Gastrocnemius medialis (tissue), 4 donors: ENCODE data around the gene RNF31. TPM values are rescaled to one million over a fixed set of nuclear protein-coding genes. Genes with fewer than 3 reads are reported as not detected.
A peak's percentile ranks its signal among the peaks of the same experiment; 100 is the strongest.

ENCODE experiments used
- ATAC-seq, 2 donors: fragments of 150-250 bp; one replicate each; pipeline ENCODE4 v1.9.1; 2016
- DNase-seq, 2 donors: peaks; one replicate each; pipeline ENCODE4 v3.0.0-alpha.2; 2019
- H3K27ac ChIP-seq, 4 donors: fragments of 200-600 bp; sonication (generic); 1 replicate in 1 of 4; 2 replicates in 3 of 4; pipeline ENCODE4 v1.5.1; 2016 to 2018; ENCODE audit warnings: mild to moderate bottlenecking in 2 of 4, moderate library complexity in 1 of 4
- H3K27me3 ChIP-seq, 3 donors: fragments of 200-600 bp; sonication (generic) in 2 of 3; 1 replicate in 1 of 3; 2 replicates in 2 of 3; pipeline versions ENCODE4 v1.5.1 to v1.6.0; 2016 to 2019; ENCODE audit warnings: mild to moderate bottlenecking in 1 of 3, moderate library complexity in 1 of 3
- H3K36me3 ChIP-seq, 2 donors: fragments of 200-600 bp; sonication (generic) in 1 of 2; one replicate each; pipeline ENCODE4 v1.5.1; 2017 to 2018
- H3K4me1 ChIP-seq, 2 donors: fragments of 200-600 bp; sonication (generic) in 1 of 2; one replicate each; pipeline ENCODE4 v1.5.1; 2016 to 2017; ENCODE audit warnings: mild to moderate bottlenecking in 2 of 2
- H3K4me3 ChIP-seq, 4 donors: fragments of 200-600 bp; sonication (generic) in 3 of 4; 1 replicate in 1 of 4; 2 replicates in 3 of 4; pipeline ENCODE4 v1.5.1; 2016 to 2019; ENCODE audit warnings: mild to moderate bottlenecking in 2 of 4
- H3K9me3 ChIP-seq, 3 donors: fragments of 200-600 bp; sonication (generic) in 2 of 3; 1 replicate in 1 of 3; 2 replicates in 2 of 3; pipeline ENCODE4 v1.5.1; 2016 to 2019
- CTCF ChIP-seq, 5 experiments: fragments of 450-650 bp in 3 of 5; fragments of 200-600 bp in 2 of 5; sonication (generic) in 2 of 5; IDR thresholded peaks in 4 of 5; conservative IDR thresholded peaks in 1 of 5; 1 replicate in 4 of 5; 2 replicates in 1 of 5; pipeline ENCODE4 v1.5.1; 2016 to 2019; ENCODE audit warnings: antibody characterized with exemption in 5 of 5, mild to moderate bottlenecking in 3 of 5, moderate library complexity in 3 of 5
- POLR2A ChIP-seq, 2 donors: fragments of 450-650 bp; IDR thresholded peaks; one replicate each; pipeline ENCODE4 v1.6.1; 2017; ENCODE audit warnings: antibody characterized with exemption in 2 of 2, mild to moderate bottlenecking in 2 of 2, moderate library complexity in 2 of 2
- in situ Hi-C, 4 donors: fragments of 200-750 bp; cut with MboI; loops; one replicate each; pipeline versions ENCODE4 v1.15.0 to v1.8.0; 2017; ENCODE audit warnings: low sequenced_read_pairs in 4 of 4
- intact Hi-C: fragments of 100-400 bp; cut with DNase I; formaldehyde crosslinking; loops from one replicate; pipeline ENCODE4 v1.15.1; 2023; ENCODE audit warnings: low total_unique reads
- total RNA-seq, 4 donors: library from RNA; depleted of rRNA; stranded (reverse); fragments of >200 nt; gene quantifications; one replicate each; pipeline versions ENCODE4 v1.1.0 to v1.2.3, GENCODE V29; 2016

RNF31 gene
- total RNA-seq, 4 donors from 2014 or later: 63.3 to 140 (median 82.4) TPM

DNA sequence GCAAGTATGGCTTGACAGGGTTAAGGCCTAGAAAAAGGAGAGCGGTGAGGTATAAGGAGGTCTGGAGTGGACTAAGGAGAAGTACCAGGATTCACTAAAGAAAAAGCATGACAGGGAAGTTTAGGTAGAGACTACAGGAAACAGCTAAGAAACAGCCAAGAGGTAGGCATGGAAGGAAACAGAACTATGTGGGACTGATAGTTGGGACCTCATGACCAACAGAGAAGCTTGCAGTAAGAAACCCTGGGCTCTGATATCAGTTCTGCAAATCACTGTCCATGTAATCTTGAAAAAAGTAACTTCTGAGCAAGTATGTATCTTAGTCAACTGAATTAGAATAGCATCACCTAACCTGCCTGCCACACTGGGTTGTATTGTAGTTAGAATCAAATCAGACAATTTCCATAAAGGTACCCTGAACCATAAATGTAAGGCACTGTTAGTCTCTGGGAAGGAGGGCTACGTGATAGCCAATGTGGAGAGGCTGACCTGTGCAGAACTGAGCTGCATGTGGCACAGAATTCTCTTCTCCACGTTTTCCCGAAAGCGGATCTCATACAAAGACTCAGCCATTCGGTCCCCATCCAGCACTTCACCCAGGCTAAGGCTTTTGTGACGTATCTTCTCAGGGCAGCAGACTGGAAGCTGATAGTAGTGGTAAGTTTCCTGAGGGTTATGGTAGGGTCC lies 47.0 kb downstream of the RNF31 start:
- intact Hi-C loops: loop anchor here (2.0 kb wide), 2 partner anchors 20 to 48 kb away; partner anchors contain the start of gene TINF2
- in situ Hi-C loops: no loop called here
- no peak for TF ChIP-seq CTCF (IDR thresholded peaks at IDR 0.05 in 4 of 5, conservative IDR thresholded peaks at IDR 0.05 in 1 of 5)
- no peak for TF ChIP-seq POLR2A (IDR thresholded peaks at IDR 0.05)
- DNase-seq (no peak), ATAC-seq (no peak)
- Histone ChIP-seq H3K9me3 (no peaks in the 10 kb centered on the region), H3K27ac (peak overlapping the region; percentile 93 to 96 (median 95)), H3K4me3 (peak overlapping the region; percentile 84 to 100 (median 93)), H3K27me3 (no peaks in the 10 kb centered on the region), H3K36me3 (peaks cover 0 to 24% of the 10 kb centered on the region in 2 donors), H3K4me1 (peaks cover 21% of the 10 kb centered on the region in 2 donors)

DNA sequence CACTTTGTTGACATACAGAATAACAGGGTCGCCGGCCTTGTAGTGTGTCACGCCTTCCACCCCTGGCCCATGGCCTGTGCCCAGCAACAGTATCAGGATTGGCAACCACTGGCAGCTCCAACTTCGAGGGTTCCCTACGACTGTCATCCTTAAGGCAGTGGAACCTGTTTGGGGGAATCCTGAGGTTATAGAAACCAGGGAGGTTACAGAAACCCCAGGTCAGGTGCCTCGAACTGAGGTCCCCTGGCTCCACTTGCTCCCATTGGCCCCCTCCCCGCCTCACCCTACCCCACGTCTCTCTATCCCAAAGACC lies 47.5 kb downstream of the RNF31 start:
- in situ Hi-C loops (no loop called here), intact Hi-C loops (loop anchor here (2.0 kb wide), 2 partner anchors 20 to 48 kb away; partner anchors contain the start of gene TINF2)
- Histone ChIP-seq H3K36me3 (peaks cover 0 to 24% of the 10 kb centered on the region in 2 donors), H3K9me3 (no peaks in the 10 kb centered on the region), H3K27me3 (no peaks in the 10 kb centered on the region), H3K27ac (peak overlapping the region; percentile 93 to 96 (median 95)), H3K4me3 (peak overlapping the region; percentile 84 to 100 (median 93)), H3K4me1 (peaks cover 21% of the 10 kb centered on the region in 2 donors)
- peak in 1 of 2 donors; percentile 11 for ATAC-seq
- no peak for TF ChIP-seq POLR2A (IDR thresholded peaks at IDR 0.05)
- DNase-seq: no peak

- intact Hi-C loops (loop anchor here (2.0 kb wide), 2 partner anchors 19 to 47 kb away; partner anchors contain the start of gene TINF2), in situ Hi-C loops (no loop called here)
These were observed 48.1 kb downstream of the RNF31 start, which contains the start of gene TM9SF1 for GRCh38 chr14:24195186-24196070. Gene TM9SF1, minus strand, starts transcription at chr14:24195441. Its CDS starts 422 bp downstream, at chr14:24195019.

GRCh38 chr14:24196071-24197055 lies 49.1 kb downstream of the RNF31 start:
- Histone ChIP-seq H3K27ac (peak overlapping the region; percentile 93 to 96 (median 95)), H3K4me1 (peaks cover 21% of the 10 kb centered on the region in 2 donors), H3K36me3 (peaks cover 0 to 24% of the 10 kb centered on the region in 2 donors), H3K27me3 (no peaks in the 10 kb centered on the region), H3K9me3 (no peaks in the 10 kb centered on the region), H3K4me3 (peak overlapping the region; percentile 84 to 100 (median 93))
- DNase-seq (no peak), ATAC-seq (peak; percentile 26 to 40)
- intact Hi-C loops (no loop called here), in situ Hi-C loops (no loop called here)
- no peak for TF ChIP-seq CTCF (IDR thresholded peaks at IDR 0.05 in 4 of 5, conservative IDR thresholded peaks at IDR 0.05 in 1 of 5)

More at GRCh38 chr14:24195186-24196070, 48.1 kb downstream of the RNF31 start, which contains the start of gene TM9SF1:
- Histone ChIP-seq H3K27me3 (no peaks in the 10 kb centered on the region), H3K9me3 (no peaks in the 10 kb centered on the region), H3K4me1 (peaks cover 21% of the 10 kb centered on the region in 2 donors), H3K27ac (peak within 1 kb of the TSS; percentile 93 to 96 (median 95)), H3K4me3 (peak within 1 kb of the TSS; percentile 84 to 100 (median 93)), H3K36me3 (peaks cover 0 to 24% of the 10 kb centered on the region in 2 donors)
- ATAC-seq (peak; percentile 95 to 97), DNase-seq (peak; percentile 65 to 82)
- peak in 1 of 5 experiments; percentile 24 for TF ChIP-seq CTCF (IDR thresholded peaks at IDR 0.05 in 4 of 5, conservative IDR thresholded peaks at IDR 0.05 in 1 of 5)
- peak; percentile 55 to 73 for TF ChIP-seq POLR2A (IDR thresholded peaks at IDR 0.05)
